ENCODE measurements around the gene HK3.

The HK3 gene

GRCh38 chr5:176870110-176870591 is 29.0 kb downstream of the HK3 start:
- no peak for DNase-seq (ENCODE audit: low read depth, low spot score)

- no peak for DNase-seq (ENCODE audit: low read depth, low spot score)
These were observed 29.5 kb downstream of the HK3 start for GRCh38 chr5:176869501-176870109.

- DNase-seq (ENCODE audit: low read depth, low spot score): no peak
These were observed 30.4 kb downstream of the HK3 start for GRCh38 chr5:176868731-176869130.

DNA sequence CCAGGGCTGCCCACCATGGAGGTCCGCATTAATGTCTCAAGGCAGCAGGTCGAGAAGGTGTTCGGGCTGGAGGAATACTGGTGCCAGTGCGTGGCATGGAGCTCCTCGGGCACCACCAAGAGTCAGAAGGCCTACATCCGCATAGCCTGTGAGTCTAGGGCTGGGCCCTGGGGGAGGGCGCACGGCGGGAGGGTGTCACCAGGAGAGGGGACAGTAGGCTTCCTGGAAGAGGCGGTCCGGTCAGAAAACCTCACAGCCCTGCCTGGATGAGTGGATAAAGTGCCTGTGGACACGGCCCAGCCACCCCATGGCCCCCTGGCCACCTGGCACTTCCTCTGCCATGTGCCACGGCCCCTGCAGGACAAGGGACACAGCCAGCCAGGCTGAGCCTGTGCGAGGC is 31.0 kb downstream of the HK3 start:
- DNase-seq (ENCODE audit: low read depth, low spot score): no peak

- DNase-seq (ENCODE audit: low read depth, low spot score): no peak
These were observed 32.3 kb downstream of the HK3 start for GRCh38 chr5:176866707-176867310.

- DNase-seq (ENCODE audit: low read depth, low spot score): no peak
These were observed 33.2 kb downstream of the HK3 start for GRCh38 chr5:176865964-176866363.

- DNase-seq (ENCODE audit: low read depth, low spot score): no peak
These were observed 34.4 kb downstream of the HK3 start for GRCh38 chr5:176864755-176865154.

DNA sequence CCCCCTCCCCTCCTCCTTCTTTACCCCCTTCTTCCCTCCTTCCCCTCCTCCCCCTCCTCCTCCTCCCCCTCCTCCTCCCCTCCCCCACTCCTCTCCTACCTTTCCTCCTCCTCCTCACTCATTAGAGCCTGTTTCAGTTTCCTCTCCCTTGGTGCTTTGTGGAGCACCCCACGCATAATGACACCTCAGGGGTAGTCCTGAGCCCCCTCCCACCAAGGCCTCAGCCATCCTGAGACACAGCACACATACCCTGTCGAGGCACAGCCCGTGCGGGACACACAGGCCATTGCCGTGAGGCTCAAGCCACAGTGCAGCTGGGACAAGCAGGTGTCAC is 35.4 kb downstream of the HK3 start:
- no peak for DNase-seq (ENCODE audit: low read depth, low spot score)

GRCh38 chr5:176863041-176863764 is 35.9 kb downstream of the HK3 start:
- DNase-seq (ENCODE audit: low read depth, low spot score): no peak

GRCh38 chr5:176862330-176862995 is 36.7 kb downstream of the HK3 start:
- DNase-seq (ENCODE audit: low read depth, low spot score): no peak

- DNase-seq (ENCODE audit: low read depth, low spot score): no peak
These were observed 37.9 kb downstream of the HK3 start for GRCh38 chr5:176861276-176861675.

DNA sequence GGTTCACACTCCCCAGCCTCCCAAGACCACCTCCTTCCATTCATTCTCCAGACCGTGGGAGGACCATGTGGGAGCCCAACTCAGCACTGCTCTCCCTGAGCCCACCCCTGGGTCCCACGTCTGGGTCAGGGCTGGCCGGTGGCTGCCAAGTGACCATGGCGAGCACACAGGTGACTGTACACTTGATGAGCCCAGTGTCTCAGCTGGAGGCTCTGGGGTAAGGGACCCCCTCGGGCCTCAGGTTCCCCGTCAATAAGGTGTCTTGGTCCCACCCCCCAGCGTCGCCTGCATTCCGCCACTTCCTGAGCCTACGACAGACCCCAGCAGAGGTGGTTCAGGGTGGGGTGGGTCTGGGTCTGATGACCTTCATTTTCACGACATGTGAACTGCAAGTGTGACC is 38.8 kb downstream of the HK3 start:
- DNase-seq (ENCODE audit: low read depth, low spot score): no peak

DNA sequence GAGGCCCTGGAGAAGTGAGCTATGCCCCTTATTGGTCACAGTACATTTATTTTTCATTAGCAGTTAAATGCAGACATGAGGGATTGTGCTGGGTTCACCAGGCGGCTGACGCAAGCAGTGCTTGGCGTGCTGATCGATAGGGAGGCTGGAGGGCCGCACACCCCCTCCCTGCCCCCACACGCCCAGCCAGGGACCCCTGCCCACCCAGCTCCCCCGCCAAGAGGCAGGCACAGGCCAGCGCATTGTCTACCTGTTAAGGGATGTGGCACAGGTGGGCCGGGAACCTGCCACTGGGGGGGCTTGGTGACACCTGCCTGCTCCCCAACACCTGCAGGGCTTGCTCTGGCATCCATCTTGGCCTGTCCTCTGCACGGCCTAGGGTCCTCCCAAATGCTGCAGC is 39.2 kb downstream of the HK3 start:
- DNase-seq (ENCODE audit: low read depth, low spot score): no peak

- DNase-seq (ENCODE audit: low read depth, low spot score): no peak
These were observed 41.3 kb downstream of the HK3 start for GRCh38 chr5:176857894-176858273.

DNA sequence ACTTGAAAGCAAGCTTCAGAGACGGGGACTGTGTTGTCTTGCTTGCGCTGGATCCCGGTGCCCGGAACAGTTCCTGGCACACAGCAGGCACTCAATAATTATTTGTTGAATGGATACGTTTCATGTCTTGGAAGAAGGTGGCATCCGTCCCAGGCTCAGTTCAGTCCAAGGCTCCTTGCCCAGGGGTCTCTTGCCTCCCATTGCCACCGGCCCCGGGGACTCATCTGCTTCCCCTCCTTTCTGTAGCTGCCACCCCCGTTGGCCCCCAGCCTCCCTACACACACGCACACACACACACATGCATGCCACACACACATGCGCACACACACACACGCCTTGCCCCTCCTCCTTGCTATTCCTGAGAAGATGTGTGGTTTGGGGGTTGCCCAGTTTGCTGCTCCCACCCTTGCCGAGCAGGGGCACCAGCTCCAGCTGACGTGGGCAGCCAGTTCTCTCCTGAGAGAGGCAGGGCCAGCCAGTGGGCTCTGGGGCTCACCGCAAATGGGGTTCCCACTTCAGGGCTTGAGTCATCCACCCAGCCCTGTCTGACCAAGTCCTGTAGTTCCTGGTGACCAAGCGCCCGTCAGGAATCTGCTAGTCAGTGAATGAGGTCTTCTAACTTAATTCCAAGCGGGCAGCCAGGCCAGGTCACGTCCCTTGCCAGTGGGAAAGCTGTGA is 41.8 kb downstream of the HK3 start:
- DNase-seq (ENCODE audit: low read depth, low spot score): no peak

- DNase-seq (ENCODE audit: low read depth, low spot score): no peak
These were observed 42.4 kb downstream of the HK3 start for GRCh38 chr5:176856746-176857145.

- DNase-seq (ENCODE audit: low read depth, low spot score): no peak
These were observed 43.5 kb downstream of the HK3 start for GRCh38 chr5:176855598-176855997.

DNA sequence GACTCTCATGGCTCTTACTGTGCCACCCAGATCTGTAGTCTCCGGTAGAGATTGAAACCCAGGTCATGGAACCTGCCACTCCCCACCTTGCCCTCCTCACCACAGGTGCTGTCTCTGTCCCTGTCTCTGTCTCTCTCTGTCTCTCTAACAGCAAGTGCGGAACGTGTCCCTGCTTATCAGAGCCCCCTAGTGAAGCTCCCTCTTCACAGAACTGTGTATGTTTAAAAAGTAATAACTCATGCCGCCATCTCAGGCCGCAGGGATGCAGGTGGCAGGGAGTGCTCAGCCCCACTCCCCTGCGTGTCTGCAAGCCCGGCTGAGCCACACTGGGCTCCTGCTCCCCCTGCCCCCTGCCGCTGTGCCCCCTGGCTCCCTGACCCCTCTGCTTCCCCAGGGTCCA is 45.0 kb downstream of the HK3 start:
- DNase-seq (ENCODE audit: low read depth, low spot score): no peak

GRCh38 chr5:176853151-176853778 is 45.9 kb downstream of the HK3 start:
- no peak for DNase-seq (ENCODE audit: low read depth, low spot score)

DNA sequence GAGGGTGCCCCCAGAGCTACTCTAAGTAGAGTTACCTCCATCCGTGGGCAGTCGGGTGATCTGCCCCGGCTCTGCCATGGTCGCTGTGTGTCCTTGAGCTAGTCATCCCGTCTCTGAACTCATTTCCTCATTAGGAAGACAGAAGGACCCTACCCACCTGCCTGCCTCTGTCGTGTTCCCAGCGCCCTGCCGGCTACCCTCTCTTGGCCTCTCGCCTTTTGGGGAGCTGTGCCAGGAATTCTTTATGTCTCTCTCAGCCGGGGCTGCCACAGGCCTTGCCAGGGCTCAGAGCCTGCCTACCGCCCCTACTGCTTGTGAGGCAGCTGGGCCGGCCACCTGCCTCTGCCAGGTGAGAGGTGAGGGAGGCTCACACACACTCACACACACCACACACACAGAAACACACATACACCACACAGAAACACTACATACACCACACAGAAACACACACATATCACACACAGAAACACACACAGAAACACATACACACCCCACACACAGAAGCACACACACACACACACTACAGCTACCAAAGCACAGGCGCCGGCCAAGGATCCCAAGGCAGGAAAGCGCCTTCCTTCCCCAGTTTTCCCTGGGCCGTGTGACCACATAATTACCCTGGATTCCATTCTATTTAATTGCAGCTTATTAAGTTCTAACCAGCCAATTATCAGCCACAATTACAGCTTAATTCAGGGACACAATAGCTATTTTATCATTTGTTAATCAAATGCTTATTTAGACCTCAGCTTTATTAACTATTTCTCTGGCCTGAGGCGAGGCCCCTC is 47.1 kb downstream of the HK3 start:
- no peak for DNase-seq (ENCODE audit: low read depth, low spot score)

- DNase-seq (ENCODE audit: low read depth, low spot score): no peak
These were observed 47.8 kb downstream of the HK3 start for GRCh38 chr5:176851380-176851779.

Data from smooth muscle cell of the brain vasculature (primary cell).